K562 (cell line): Measurements from ENCODE around the gene CDK4. TPM values are rescaled to one million over a fixed set of nuclear protein-coding genes. Genes with fewer than 3 reads are reported as not detected.

Experiments used
- ATAC-seq: fragments of 200-7000 bp; cut with Tn5 transposase; 3 replicates; pipeline ENCODE4 v1.9.1; 2020; ENCODE audit warnings: moderate library complexity
- BruUV-seq: library from RNA; stranded (reverse); fragments of 400-500 nt; replicated peaks from 2 replicates; lab custom pipeline; 2021; lab: Mats Ljungman, UMichigan
- CTCF ChIA-PET: fragments of 300-600 bp; formaldehyde crosslinking; extraction: SDS; loops from one replicate; lab custom pipeline; 2021; ENCODE audit warnings: low intra/inter-chr PET ratio; lab: Yijun Ruan, JAX
- POLR2A ChIA-PET: fragments of 300-600, 350-650 bp; sonication (Branson Sonifier 250); formaldehyde crosslinking; extraction: SDS; loops from one replicate; lab custom pipeline; 2021; ENCODE audit warnings: antibody characterized with exemption, inconsistent platforms; lab: Yijun Ruan, JAX
- DNase-seq, 4 experiments: peaks; one replicate each; pipeline versions ENCODE4 v3.0.0 to v3.0.0-alpha.2; 2011 to 2018; ENCODE audit warnings: low spot score in 3 of 4, mixed read lengths in 3 of 4; ENCODE audit errors: extremely low read depth in 1 of 4
- FAIRE-seq: peaks from 2 replicates; lab custom pipeline; 2011; peaks lifted over from hg19 to GRCh38; lab: Jason Lieb, UNC
- H2AFZ ChIP-seq: 2 replicates; pipeline ENCODE4 v1.6.0; 2011; ENCODE audit warnings: low read depth, low read length, control low read depth, inconsistent platforms
- H3K27ac ChIP-seq: fragments of 200-600 bp; 3 replicates; pipeline ENCODE4 v1.8.0; 2011; ENCODE audit warnings: low read depth, mild to moderate bottlenecking, control low read depth, inconsistent platforms, low read length, moderate library complexity, mixed read lengths; ENCODE audit errors: extremely low read depth
- H3K27me3 ChIP-seq, 2 experiments: fragments of 300-600 bp in 1 of 2; 2 replicates in 1 of 2; 3 replicates in 1 of 2; pipeline versions ENCODE4 v1.6.0 to v1.8.0; 2011; ENCODE audit warnings: inconsistent platforms in 2 of 2, low read length in 2 of 2, mild to moderate bottlenecking in 1 of 2, mixed read lengths in 1 of 2, moderate library complexity in 1 of 2; ENCODE audit not compliant: control insufficient read depth in 2 of 2, insufficient read depth in 2 of 2
- H3K36me3 ChIP-seq: fragments of 300-600 bp; 3 replicates; pipeline ENCODE4 v1.8.0; 2011; ENCODE audit warnings: mild to moderate bottlenecking, low read length, inconsistent platforms; ENCODE audit not compliant: control insufficient read depth, insufficient read depth
- H3K4me1 ChIP-seq, 2 experiments: fragments of 200-600 bp in 1 of 2; replicated peaks in 1 of 2; 2 replicates in 1 of 2; 3 replicates in 1 of 2; pipeline versions ENCODE4 v1.5.1 to v1.8.0; 2011; ENCODE audit warnings: inconsistent platforms in 2 of 2, low read length in 2 of 2, mild to moderate bottlenecking in 1 of 2, mixed read lengths in 1 of 2, moderate library complexity in 1 of 2; ENCODE audit not compliant: control insufficient read depth in 2 of 2, insufficient read depth in 2 of 2
- H3K4me2 ChIP-seq: 2 replicates; pipeline ENCODE4 v1.6.1; 2011; ENCODE audit warnings: low read length, control low read depth, inconsistent platforms, mixed read lengths; ENCODE audit not compliant: insufficient read depth
- H3K4me3 ChIP-seq: fragments of 200-600 bp; sonication (generic), shearing (Covaris generic); 2 replicates; pipeline ENCODE4 v1.5.1; 2016; ENCODE audit warnings: control low read depth, inconsistent platforms
- H3K79me2 ChIP-seq: fragments of 200-600 bp; 3 replicates; pipeline ENCODE4 v1.8.0; 2011; ENCODE audit warnings: low read length, inconsistent platforms; ENCODE audit not compliant: control insufficient read depth, insufficient read depth
- H3K9ac ChIP-seq, 2 experiments: 2 replicates each; pipeline versions ENCODE4 v1.6.0 to v1.6.1; 2011; ENCODE audit warnings: low read depth in 2 of 2, low read length in 2 of 2, control low read depth in 1 of 2, inconsistent platforms in 1 of 2, mild to moderate bottlenecking in 1 of 2, mixed read lengths in 1 of 2; ENCODE audit not compliant: insufficient read depth in 1 of 2
- H3K9me1 ChIP-seq: one replicate; pipeline ENCODE4 v1.6.0; 2011; ENCODE audit warnings: inconsistent platforms, mild to moderate bottlenecking, low read length, moderate library complexity; ENCODE audit not compliant: control insufficient read depth, insufficient read depth
- H3K9me3 ChIP-seq: replicated peaks from 2 replicates; pipeline ENCODE4 v1.5.1; 2011; ENCODE audit warnings: low read depth, low read length, inconsistent platforms; ENCODE audit not compliant: control insufficient read depth, insufficient read depth
- H4K20me1 ChIP-seq: replicated peaks from 2 replicates; pipeline ENCODE4 v1.6.1; 2011; ENCODE audit warnings: low read length, inconsistent platforms, mixed read lengths; ENCODE audit not compliant: control insufficient read depth, insufficient read depth
- SAP30 ChIP-seq: fragments of 200-600 bp; sonication (generic); IDR thresholded peaks from 2 replicates; pipeline ENCODE4 v1.6.1; 2012; ENCODE audit warnings: borderline replicate concordance, low read depth, mild to moderate bottlenecking, moderate library complexity, low read length, control low read depth, inconsistent platforms; ENCODE audit not compliant: insufficient read depth, poor library complexity, severe bottlenecking
- ZBTB11 ChIP-seq, 3 experiments: fragments of 200-800 bp in 1 of 3; fragments of 250-450 bp in 1 of 3; fragments of 450-650 bp in 1 of 3; sonication (Bioruptor Pico) in 1 of 3; sonication (Bioruptor generic) in 1 of 3; formaldehyde crosslinking in 1 of 3; IDR thresholded peaks; 2 replicates each; pipeline versions ENCODE4 v1.6.1 to v1.8.0; 2016 to 2022; ENCODE audit warnings: mild to moderate bottlenecking in 2 of 3, missing genetic modification characterization in 2 of 3, missing compliant biosample characterization in 1 of 3, moderate library complexity in 1 of 3
- WGBS: fragments of 100-300 bp; shearing (Covaris generic); methylation state at CpG from one replicate; pipeline ENCODE4 v1.1.6; 2016; ENCODE audit warnings: low coverage, mixed read lengths; ENCODE audit not compliant: insufficient coverage; ENCODE audit errors: missing lambda C conversion rate; 5-methylcytosine and 5-hydroxymethylcytosine counted together
- in situ Hi-C: fragments of 300-500 bp; cut with MboI; formaldehyde crosslinking; loops from 4 replicates; pipeline ENCODE4 v1.15.0; 2018; ENCODE audit warnings: inconsistent platforms, mixed read lengths
- intact Hi-C: fragments of 100-400 bp; cut with micrococcal nuclease; formaldehyde crosslinking; loops from 2 replicates; pipeline ENCODE4 v1.14.2; 2022
- polyA plus RNA-seq, 8 experiments: library from polyadenylated mRNA; depleted of rRNA in 4 of 8; stranded (reverse) in 5 of 8; unstranded in 3 of 8; fragments of >200 nt; fragmentation: Nextera tagmentation in 2 of 8; fragmentation: Illumina TruSeq in 1 of 8; extraction: Ambion mirVana in 2 of 8; extraction: Trizol in 1 of 8; gene quantifications; 2 replicates each; pipeline versions ENCODE4 v1.2.1 to v1.2.3, GENCODE V29; 2011 to 2014; ENCODE audit warnings: inconsistent platforms in 1 of 8, missing spikeins in 1 of 8
- total RNA-seq, 7 experiments: library from RNA; depleted of rRNA in 6 of 7; stranded (reverse); fragments of >200 nt in 6 of 7; fragmentation: Illumina TruSeq in 2 of 7; extraction: Trizol in 2 of 7; gene quantifications; 2 replicates each; pipeline versions ENCODE4 v1.2.1 to v1.2.3, GENCODE V29; 2011 to 2021; ENCODE audit warnings: low replicate concordance in 1 of 7

CDK4 gene
- total and polyA plus RNA-seq, 9 of the 15 experiments (the other 6 are each of a cell fraction or from before 2014, with no cell fraction given): 37.8 to 436 (median 238) TPM

GRCh38 chr12:57764662-57765002, 12.5 kb upstream of the CDK4 start:
- Histone ChIP-seq H3K36me3 (peaks cover 19% of the 10 kb centered on the region; the same call in 2 of the 3 replicates), H3K4me3 (no peak overlapping the region), H3K9me3 (no peaks in the 10 kb centered on the region), H4K20me1 (no peaks in the 10 kb centered on the region), H3K79me2 (no peaks in the 10 kb centered on the region), H3K27ac (no peak overlapping the region), H3K27me3 (no peaks in the 10 kb centered on the region), H3K4me1 (peaks cover 8 to 25% of the 10 kb centered on the region in 2 experiments), H2AFZ (no peak overlapping the region), H3K4me2 (no peak overlapping the region), H3K9me1 (no peaks in the 10 kb centered on the region), H3K9ac (peak overlapping the region in 1 of 2 experiments; percentile 29; a peak in 1 of 4 replicates)
- in situ Hi-C loops (no loop called here), intact Hi-C loops (no loop called here)
- FAIRE-seq: no peak
- 83% methylated on average over 16 of the region's 17 CpGs for WGBS
- POLR2A ChIA-PET: interaction anchor here (0.7 kb wide), 1 partner anchor 122 kb away, joined by 3 read pairs; no protein-coding TSS in a partner anchor
- BruUV-seq: no TSS peak
- CTCF ChIA-PET: no interaction called here
- no peak for ATAC-seq
- no peak for DNase-seq
- peak in 1 of 3 experiments; percentile 93; a peak in 1 of 6 replicates for TF ChIP-seq ZBTB11 (CRISPR knock-in tag; IDR thresholded peaks at IDR 0.05)
- TF ChIP-seq SAP30: no peak
